Activated CD4-positive, CD25-positive, alpha-beta regulatory T cell treated with anti-CD3 and anti-CD28 coated beads, Interleukin-2, amount 50 U/mL, for 16 hours (primary cell): ENCODE measurements around the gene NOMO2.
"Not testable (repeated sequence)": the region's sequence is repeated elsewhere in the genome, so short reads cannot be mapped to it uniquely, and the experiment has no call there.

Experiments used
- DNase-seq: peaks from one replicate; pipeline ENCODE4 v3.0.0-alpha.2; 2020; ENCODE audit warnings: low read depth, low spot score

Gene NOMO2

GRCh38 chr16:18575298-18575917, 13.5 kb upstream of the NOMO2 start:
- DNase-seq: not testable (repeated sequence)

- DNase-seq: not testable (repeated sequence)
Observed at GRCh38 chr16:18573887-18574286, 12.0 kb upstream of the NOMO2 start.

GRCh38 chr16:18572973-18573372, 11.1 kb upstream of the NOMO2 start:
- DNase-seq: not testable (repeated sequence)

- DNase-seq: not testable (repeated sequence)
Observed at GRCh38 chr16:18571307-18571850, 9.5 kb upstream of the NOMO2 start.

- not testable (repeated sequence) for DNase-seq
Observed at GRCh38 chr16:18570529-18571306, 8.8 kb upstream of the NOMO2 start.

GRCh38 chr16:18560416-18561220, 1.3 kb downstream of the NOMO2 start:
- not testable (repeated sequence) for DNase-seq

GRCh38 chr16:18553671-18554070, 8.2 kb downstream of the NOMO2 start:
- not testable (repeated sequence) for DNase-seq

- DNase-seq: not testable (repeated sequence)
Observed at GRCh38 chr16:18547382-18547781, 14.5 kb downstream of the NOMO2 start.

GRCh38 chr16:18546853-18547252, 15.0 kb downstream of the NOMO2 start:
- DNase-seq: not testable (repeated sequence)

GRCh38 chr16:18544232-18545081, 17.4 kb downstream of the NOMO2 start:
- DNase-seq: not testable (repeated sequence)

GRCh38 chr16:18541912-18542311, 20.0 kb downstream of the NOMO2 start:
- not testable (repeated sequence) for DNase-seq

GRCh38 chr16:18537004-18537403, 24.9 kb downstream of the NOMO2 start:
- not testable (repeated sequence) for DNase-seq

GRCh38 chr16:18535519-18536168, 26.3 kb downstream of the NOMO2 start:
- not testable (repeated sequence) for DNase-seq

GRCh38 chr16:18534308-18534707, 27.6 kb downstream of the NOMO2 start:
- DNase-seq: not testable (repeated sequence)

GRCh38 chr16:18531323-18531722, 30.6 kb downstream of the NOMO2 start:
- not testable (repeated sequence) for DNase-seq

- not testable (repeated sequence) for DNase-seq
Observed at GRCh38 chr16:18530329-18530728, 31.6 kb downstream of the NOMO2 start.

- DNase-seq: not testable (repeated sequence)
Observed at GRCh38 chr16:18526547-18526946, 35.4 kb downstream of the NOMO2 start.

- not testable (repeated sequence) for DNase-seq
Observed at GRCh38 chr16:18525882-18526482, 35.9 kb downstream of the NOMO2 start.

GRCh38 chr16:18522637-18523036, 39.3 kb downstream of the NOMO2 start:
- not testable (repeated sequence) for DNase-seq
